Measurements from ENCODE around the gene LPCAT2. TPM values are rescaled to one million over a fixed set of nuclear protein-coding genes. Genes with fewer than 3 reads are reported as not detected.

LPCAT2 gene
- total RNA-seq, 1 donor from 2014 or later = 9.7 TPM

DNA sequence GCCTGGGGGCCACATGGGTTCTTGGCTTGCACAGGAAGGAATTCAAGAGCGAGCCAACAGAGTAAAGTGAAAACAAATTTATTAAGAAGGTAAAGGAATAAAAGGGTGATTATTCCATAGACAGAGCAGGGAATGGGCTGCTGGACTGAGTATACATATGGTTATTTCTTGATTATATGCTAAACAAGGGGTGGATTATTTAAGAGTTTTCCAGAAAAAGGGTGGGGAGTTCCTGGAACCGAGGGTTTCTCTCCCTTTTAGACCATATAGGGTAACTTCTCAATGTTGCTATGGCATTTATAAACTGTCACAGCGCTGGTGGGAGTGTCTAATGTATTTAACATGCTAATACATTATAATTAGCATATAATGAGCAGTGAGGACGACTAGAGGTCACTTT, 27.8 kb upstream of the LPCAT2 start:
- no peak for DNase-seq (ENCODE audit: low read depth)

GRCh38 chr16:55482056-55482455, 26.8 kb upstream of the LPCAT2 start:
- DNase-seq (ENCODE audit: low read depth) = peak; percentile 36

DNA sequence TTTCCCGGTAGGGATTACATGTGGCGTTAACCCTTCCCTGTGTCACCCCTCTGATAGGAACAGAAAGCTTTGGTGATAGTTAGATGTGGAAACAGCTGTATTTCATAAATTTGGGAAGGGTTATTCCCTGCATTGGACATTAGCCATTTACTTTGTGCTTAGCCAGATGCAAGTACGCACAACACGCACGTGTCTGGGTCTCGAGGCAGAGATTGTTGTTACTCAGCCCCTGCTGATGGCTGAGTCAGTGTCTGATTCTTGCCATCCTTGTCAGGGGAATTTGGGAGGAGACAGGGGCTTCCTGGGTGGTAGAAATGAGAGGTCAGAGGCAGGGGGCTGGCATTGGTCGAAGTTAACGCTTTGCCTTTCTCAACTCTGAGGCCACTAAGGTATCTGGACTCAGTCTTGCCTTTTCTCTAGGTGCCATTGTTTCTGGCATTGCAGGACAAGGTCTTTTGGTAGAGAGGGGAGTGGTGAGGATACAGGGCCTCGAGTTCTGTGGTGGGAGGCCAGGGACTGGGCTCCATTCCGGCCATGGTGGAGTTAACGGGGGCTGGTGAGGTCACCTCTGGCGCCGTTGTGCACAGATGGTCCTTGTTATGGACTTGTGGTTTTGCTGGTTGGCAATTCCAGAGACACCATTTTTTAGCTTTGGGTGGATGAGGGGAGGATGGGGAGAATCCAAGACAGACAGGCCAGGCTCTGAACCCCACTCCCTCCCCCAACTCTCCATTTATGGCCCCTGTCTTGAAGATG, 21.6 kb upstream of the LPCAT2 start:
- no peak for DNase-seq (ENCODE audit: low read depth)

- DNase-seq (ENCODE audit: low read depth) = peak; percentile 42
Measured at GRCh38 chr16:55488306-55488705, 20.6 kb upstream of the LPCAT2 start.

DNA sequence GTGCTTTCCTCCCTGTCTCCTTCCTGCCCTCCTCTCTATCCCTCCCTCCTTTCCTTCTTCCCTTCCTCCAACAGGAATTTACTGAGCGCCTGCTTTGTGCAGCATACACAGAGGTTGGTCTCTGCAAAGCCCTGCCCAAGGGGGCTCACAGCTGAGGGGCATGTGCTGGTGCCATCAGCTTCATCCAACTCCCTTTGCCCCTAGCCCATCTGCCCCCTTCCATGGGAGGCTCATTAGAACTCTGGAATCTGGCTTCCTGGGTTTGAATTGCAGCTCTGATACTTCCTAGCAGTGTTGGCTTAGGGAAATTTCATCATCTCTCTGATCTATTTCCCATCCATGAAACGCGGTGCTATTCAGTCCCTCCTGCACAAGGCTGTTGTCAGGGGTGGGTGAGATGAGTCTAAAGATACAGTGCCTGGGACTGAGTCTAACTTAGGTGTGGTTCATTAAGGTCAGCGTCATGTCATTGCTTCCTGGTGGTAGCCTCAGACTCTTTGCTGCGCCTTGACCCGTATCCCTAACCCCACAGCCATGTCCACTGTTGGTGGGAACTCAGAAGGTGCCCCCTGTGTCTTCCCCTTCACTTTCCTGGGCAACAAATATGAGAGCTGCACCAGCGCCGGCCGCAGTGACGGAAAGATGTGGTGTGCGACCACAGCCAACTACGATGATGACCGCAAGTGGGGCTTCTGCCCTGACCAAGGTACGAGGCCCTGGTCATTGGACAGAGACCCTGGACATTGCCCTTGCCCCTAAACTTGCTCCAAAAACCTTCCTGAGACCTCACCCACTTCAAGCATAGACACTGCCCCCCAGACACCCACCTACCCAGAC, 19.5 kb upstream of the LPCAT2 start:
- no peak for DNase-seq (ENCODE audit: low read depth)

GRCh38 chr16:55489956-55490265, 19.0 kb upstream of the LPCAT2 start:
- no peak for DNase-seq (ENCODE audit: low read depth)

- DNase-seq (ENCODE audit: low read depth) = no peak
Measured at GRCh38 chr16:55490301-55490700, 18.6 kb upstream of the LPCAT2 start.

GRCh38 chr16:55491691-55492090, 17.2 kb upstream of the LPCAT2 start:
- DNase-seq (ENCODE audit: low read depth) = no peak

- DNase-seq (ENCODE audit: low read depth) = no peak
Measured at GRCh38 chr16:55492756-55493380, 16.0 kb upstream of the LPCAT2 start.

DNA sequence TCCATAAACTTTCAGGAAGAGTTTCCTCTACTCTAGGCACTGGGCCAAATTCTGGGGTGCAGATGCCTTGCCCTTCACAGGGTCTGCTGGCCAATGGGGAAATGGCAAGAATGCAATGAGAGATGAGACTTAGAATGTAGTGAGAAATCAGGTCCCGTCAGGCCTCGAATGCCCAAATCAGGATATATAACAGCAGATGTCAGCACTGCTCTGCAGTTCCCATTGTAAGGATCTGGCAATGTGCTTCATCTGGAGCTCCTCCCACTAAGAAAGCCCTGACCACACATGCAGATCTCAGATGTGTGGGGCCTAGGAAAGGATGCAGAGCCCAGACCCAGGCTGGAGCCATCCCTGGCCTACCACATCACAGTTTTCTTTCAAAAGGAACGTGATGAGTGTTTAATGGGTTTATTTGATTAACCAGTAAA, 13.9 kb upstream of the LPCAT2 start:
- DNase-seq (ENCODE audit: low read depth) = peak; percentile 66

DNA sequence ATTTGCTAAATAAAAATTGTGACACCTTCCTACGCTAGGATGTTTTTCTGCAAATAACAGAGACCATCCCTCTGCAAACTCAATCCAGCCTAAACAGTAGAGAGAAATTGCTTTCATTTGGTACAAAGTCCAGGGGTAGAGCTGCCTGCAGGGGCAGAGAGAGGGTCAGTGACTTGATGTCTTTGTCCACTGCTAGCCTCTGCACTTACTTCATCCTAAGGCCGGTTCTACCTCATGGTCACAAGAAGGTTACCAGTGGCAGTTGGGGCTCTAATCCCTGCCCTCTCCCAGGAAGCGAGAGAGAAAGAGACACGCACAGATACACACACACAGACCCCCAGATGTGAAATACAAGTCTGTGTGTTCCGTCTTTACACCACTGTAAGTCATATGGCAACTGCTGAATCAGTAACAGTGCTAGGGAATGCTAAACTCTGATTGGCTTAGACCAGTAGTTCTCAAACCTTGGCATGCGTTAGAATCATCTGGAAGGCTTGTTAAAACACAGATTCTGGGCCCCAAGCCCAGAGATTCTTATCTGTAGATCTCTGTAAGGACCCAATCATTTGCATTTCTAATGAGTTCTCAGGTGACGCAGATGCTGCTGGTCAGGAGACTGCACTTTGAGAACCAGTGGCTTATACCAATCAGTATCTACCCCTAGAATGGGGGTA, 13.1 kb upstream of the LPCAT2 start:
- peak; percentile 27 for DNase-seq (ENCODE audit: low read depth)

- DNase-seq (ENCODE audit: low read depth) = no peak
Measured at GRCh38 chr16:55496509-55497145, 12.2 kb upstream of the LPCAT2 start.

DNA sequence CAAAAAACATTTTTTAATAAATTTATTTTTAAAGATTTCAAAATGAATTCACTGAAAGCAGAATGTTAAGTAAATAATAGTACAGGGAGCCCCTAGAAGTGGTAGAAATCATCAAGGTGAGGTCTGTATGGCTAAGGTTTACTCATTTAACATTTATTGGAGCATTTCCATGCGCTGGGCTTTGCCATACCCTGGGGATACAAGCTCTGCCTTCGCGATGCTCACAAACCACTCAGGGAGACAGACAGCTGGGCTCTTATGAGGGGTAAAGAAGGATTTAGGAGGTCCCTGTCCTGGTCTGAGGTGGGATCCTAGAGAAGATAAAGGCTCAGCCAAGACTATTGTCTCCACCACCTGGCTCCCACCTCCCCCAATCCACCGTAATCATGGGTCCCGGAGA, 11.3 kb upstream of the LPCAT2 start:
- no peak for DNase-seq (ENCODE audit: low read depth)

- DNase-seq (ENCODE audit: low read depth) = no peak
Measured at GRCh38 chr16:55498101-55498500, 10.8 kb upstream of the LPCAT2 start.

- no peak for DNase-seq (ENCODE audit: low read depth)
Measured at GRCh38 chr16:55499281-55499680, 9.6 kb upstream of the LPCAT2 start.

GRCh38 chr16:55499951-55500529, 8.8 kb upstream of the LPCAT2 start:
- peak; percentile 94 for DNase-seq (ENCODE audit: low read depth)

DNA sequence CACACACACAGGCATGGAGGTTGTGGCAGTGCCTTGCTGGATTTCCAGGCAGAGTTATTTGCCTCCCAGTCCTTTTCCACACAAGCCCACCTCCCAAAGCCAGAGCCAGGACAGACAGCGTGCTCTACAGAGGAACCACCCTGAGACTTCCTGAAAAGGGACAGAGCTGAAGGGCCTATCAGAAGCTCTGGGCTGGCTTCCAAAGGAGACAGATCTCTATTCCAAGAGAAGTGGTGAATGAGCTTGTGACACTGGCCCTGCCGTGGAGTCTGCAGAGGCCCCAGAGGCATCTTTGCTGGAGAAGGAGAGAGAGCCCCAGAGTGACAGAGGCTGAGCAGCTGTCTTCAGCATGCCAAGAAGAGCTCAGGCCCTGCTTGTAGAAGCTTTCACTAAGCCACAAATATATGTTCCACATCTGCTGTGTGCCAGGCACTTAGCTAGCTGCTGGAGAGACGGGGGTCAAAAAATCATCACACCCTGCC, 8.3 kb upstream of the LPCAT2 start:
- DNase-seq (ENCODE audit: low read depth) = no peak

- DNase-seq (ENCODE audit: low read depth) = no peak
Measured at GRCh38 chr16:55501549-55502322, 7.1 kb upstream of the LPCAT2 start.

DNA sequence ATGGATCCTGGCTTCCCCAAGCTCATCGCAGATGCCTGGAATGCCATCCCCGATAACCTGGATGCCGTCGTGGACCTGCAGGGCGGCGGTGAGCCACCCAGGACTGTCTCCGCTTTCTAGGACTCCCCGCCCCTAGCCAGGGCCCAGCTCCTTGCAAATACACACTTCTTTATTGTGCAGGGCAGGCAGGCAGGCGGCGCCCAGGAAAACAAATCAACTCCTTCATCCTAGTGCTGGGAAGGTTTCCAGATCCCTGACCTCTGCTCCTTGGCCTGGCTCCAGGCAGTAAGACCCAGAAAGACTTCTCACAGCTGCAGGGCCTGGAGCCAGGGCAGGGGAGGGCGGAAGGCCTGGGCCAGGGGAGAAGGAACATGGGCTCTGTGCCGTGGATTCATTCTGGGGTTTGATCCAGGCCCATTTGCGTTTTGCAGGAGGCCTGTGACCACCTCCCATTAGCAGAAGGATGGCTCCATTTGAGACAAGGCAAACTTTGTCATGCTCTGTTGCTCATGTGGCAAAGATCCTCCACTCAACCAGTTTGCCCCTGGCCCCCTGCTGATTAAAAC, 6.0 kb upstream of the LPCAT2 start:
- DNase-seq (ENCODE audit: low read depth) = peak; percentile 89

All from renal cortical epithelial cell (primary cell).